A549 (cell line): Measurements from ENCODE around the gene LGR6.

ENCODE experiments used
- CBX8 ChIP-seq: fragments of 200-600 bp; sonication (generic); IDR thresholded peaks from 2 replicates; pipeline ENCODE4 v1.6.1; 2016
- CHD4 ChIP-seq: fragments of 200-600 bp; sonication (generic); IDR thresholded peaks from 2 replicates; pipeline ENCODE4 v1.6.1; 2016; ENCODE audit warnings: antibody characterized with exemption, mild to moderate bottlenecking, borderline replicate concordance
- CTCF ChIP-seq: fragments of >200 bp; sonication (Bioruptor Twin); formaldehyde crosslinking; IDR thresholded peaks from 3 replicates; pipeline ENCODE4 v1.5.1; 2016
- HOXA7 ChIP-seq: fragments of 250-450 bp; sonication (Bioruptor Pico); IDR thresholded peaks from 2 replicates; pipeline ENCODE4 v1.5.0; 2020; ENCODE audit warnings: mild to moderate bottlenecking, moderate library complexity
- POLR2A ChIP-seq: IDR thresholded peaks from 2 replicates; pipeline ENCODE4 v1.6.1; 2012; ENCODE audit warnings: mild to moderate bottlenecking, low read length
- RARB ChIP-seq: fragments of 250-450 bp; sonication (Bioruptor Pico); IDR thresholded peaks from 2 replicates; pipeline ENCODE4 v1.8.0; 2021; ENCODE audit warnings: mild to moderate bottlenecking, moderate library complexity
- USF2 ChIP-seq: fragments of 450-650 bp; IDR thresholded peaks from 2 replicates; pipeline ENCODE4 v1.6.1; 2014; ENCODE audit warnings: antibody characterized with exemption

- TF ChIP-seq CTCF (no peak), CHD4 (no peak), CBX8 (no peak), RARB (CRISPR knock-in tag) (no peak), HOXA7 (CRISPR knock-in tag) (no peak), USF2 (no peak), POLR2A (no peak)
These were observed 173.7 kb downstream of the LGR6 start for GRCh38 chr1:202367271-202367670.
